Fibroblast of lung (primary cell): ENCODE data around the gene TPH2.

Experiments used
- CTCF ChIP-seq, 2 donors: IDR thresholded peaks in 1 of 2; conservative IDR thresholded peaks in 1 of 2; 1 replicate in 1 of 2; 2 replicates in 1 of 2; pipeline ENCODE4 v1.5.1; 2011 to 2012; ENCODE audit warnings: low read length in 2 of 2, control low read depth in 1 of 2, inconsistent platforms in 1 of 2, low read depth in 1 of 2, mild to moderate bottlenecking in 1 of 2
- EZH2 ChIP-seq: IDR thresholded peaks from 2 replicates; pipeline ENCODE4 v1.5.1; 2012; ENCODE audit warnings: low read length, control low read depth, mild to moderate bottlenecking; ENCODE audit errors: missing control alignments

- TF ChIP-seq EZH2 (no peak), CTCF (conservative IDR thresholded peaks at IDR 0.05 in 1 of 2, IDR thresholded peaks at IDR 0.05 in 1 of 2; ENCODE audit: low read depth in 1 of 2, low read length in 2 of 2) (no peak)
Measured at GRCh38 chr12:71967211-71967610, 28.6 kb downstream of the TPH2 start.
